AG08395 (cell line): Measurements from ENCODE around the gene PPP3R1.
A peak's percentile ranks its signal among the peaks of the same experiment; 100 is the strongest.
"Not testable (repeated sequence)": the region's sequence is repeated elsewhere in the genome, so short reads cannot be mapped to it uniquely, and the experiment has no call there.

Experiments used
- DNase-seq: peaks from one replicate; pipeline ENCODE4 v3.0.0; 2012; ENCODE audit warnings: mixed read lengths, low spot score

The PPP3R1 gene

GRCh38 chr2:68188831-68189230 is 63.5 kb downstream of the PPP3R1 start:
- no peak for DNase-seq

- no peak for DNase-seq
Measured at GRCh38 chr2:68187329-68187728, 65.0 kb downstream of the PPP3R1 start.

GRCh38 chr2:68185541-68186164 is 66.7 kb downstream of the PPP3R1 start:
- peak; percentile 14 for DNase-seq

- DNase-seq, result no peak
Measured at GRCh38 chr2:68182902-68183301, 69.4 kb downstream of the PPP3R1 start.

- DNase-seq, result no peak
Measured at GRCh38 chr2:68178954-68179627, 73.2 kb downstream of the PPP3R1 start.

GRCh38 chr2:68178432-68178831 is 73.9 kb downstream of the PPP3R1 start:
- DNase-seq, result no peak

GRCh38 chr2:68177541-68177940 is 74.8 kb downstream of the PPP3R1 start:
- no peak for DNase-seq

- DNase-seq, result no peak
Measured at GRCh38 chr2:68176657-68177056, 75.7 kb downstream of the PPP3R1 start.

- not testable (repeated sequence) for DNase-seq
Measured at GRCh38 chr2:68175210-68175609, 77.1 kb downstream of the PPP3R1 start.

- no peak for DNase-seq
Measured at GRCh38 chr2:68172990-68173700, 79.2 kb downstream of the PPP3R1 start.

GRCh38 chr2:68172521-68172920 is 79.8 kb downstream of the PPP3R1 start:
- DNase-seq, result no peak

- no peak for DNase-seq
Measured at GRCh38 chr2:68171684-68172083, 80.6 kb downstream of the PPP3R1 start.

GRCh38 chr2:68171146-68171545 is 81.2 kb downstream of the PPP3R1 start:
- DNase-seq, result no peak

- no peak for DNase-seq
Measured at GRCh38 chr2:68169308-68169707, 83.0 kb downstream of the PPP3R1 start.

GRCh38 chr2:68167186-68167585 is 85.1 kb downstream of the PPP3R1 start:
- no peak for DNase-seq

GRCh38 chr2:68163641-68164040 is 88.7 kb downstream of the PPP3R1 start:
- no peak for DNase-seq

- no peak for DNase-seq
Measured at GRCh38 chr2:68158134-68158447, 94.2 kb downstream of the PPP3R1 start.

- peak; percentile 99 for DNase-seq
Measured at GRCh38 chr2:68157402-68158133, 94.8 kb downstream of the PPP3R1 start, which contains the start of gene PNO1. TSS of gene PNO1 (plus strand) at chr2:68157888. CDS start at chr2:68157935, 47 bp downstream.

GRCh38 chr2:68157002-68157401 is 95.3 kb downstream of the PPP3R1 start:
- DNase-seq, result peak; percentile 44

GRCh38 chr2:68156419-68156818 is 95.9 kb downstream of the PPP3R1 start:
- no peak for DNase-seq

- DNase-seq, result no peak
Measured at GRCh38 chr2:68155618-68156017, 96.7 kb downstream of the PPP3R1 start.

GRCh38 chr2:68152681-68153347 is 99.5 kb downstream of the PPP3R1 start:
- DNase-seq, result no peak
